HEK293 (cell line): ENCODE results near the gene SHROOM3.

Experiments
- CTCF ChIA-PET: fragments of 350-600 bp; formaldehyde crosslinking; extraction: SDS; loops from one replicate; lab custom pipeline; 2021; ENCODE audit warnings: antibody characterized with exemption; lab: Yijun Ruan, JAX
- POLR2A ChIA-PET: fragments of 300-600 bp; formaldehyde crosslinking; extraction: SDS; loops from one replicate; lab custom pipeline; 2020; ENCODE audit warnings: antibody characterized with exemption, inconsistent platforms; lab: Yijun Ruan, JAX
- H3K27ac ChIP-seq: fragments of 200-500 bp; sonication (Bioruptor generic); 2 replicates; pipeline ENCODE4 v1.5.1; 2014; ENCODE audit warnings: low read depth, low read length, control low read depth, inconsistent platforms; ENCODE audit errors: extremely low read depth
- H3K36me3 ChIP-seq, 2 experiments: fragments of 200-500 bp in 1 of 2; sonication (Bioruptor generic) in 1 of 2; 1 replicate in 1 of 2; 2 replicates in 1 of 2; pipeline ENCODE4 v1.5.1; 2014 to 2017; ENCODE audit warnings: inconsistent platforms in 2 of 2, low read length in 2 of 2; ENCODE audit not compliant: control insufficient read depth in 2 of 2, insufficient read depth in 1 of 2
- H3K4me1 ChIP-seq: fragments of 200-500 bp; sonication (Bioruptor generic); 2 replicates; pipeline ENCODE4 v1.5.1; 2014; ENCODE audit warnings: mild to moderate bottlenecking, low read length, inconsistent platforms; ENCODE audit not compliant: control insufficient read depth, insufficient read depth
- H3K4me3 ChIP-seq: 2 replicates; pipeline ENCODE4 v1.5.1; 2011; ENCODE audit warnings: low read depth, mild to moderate bottlenecking, control low read depth, low read length, moderate library complexity
- H3K9me3 ChIP-seq: fragments of 200-500 bp; sonication (Bioruptor generic); 2 replicates; pipeline ENCODE4 v1.5.1; 2014; ENCODE audit warnings: low read depth, low read length, inconsistent platforms; ENCODE audit not compliant: control insufficient read depth, insufficient read depth
- EGR2 ChIP-seq: fragments of 450-650 bp; formaldehyde crosslinking; IDR thresholded peaks from 2 replicates; pipeline ENCODE4 v1.5.1; 2016; ENCODE audit warnings: low read depth, missing biosample characterization, missing genetic modification characterization
- KLF10 ChIP-seq: fragments of 450-650 bp; IDR thresholded peaks from 2 replicates; pipeline ENCODE4 v1.5.1; 2018; ENCODE audit warnings: missing biosample characterization, mild to moderate bottlenecking, missing genetic modification characterization
- OSR2 ChIP-seq: fragments of 450-650 bp; formaldehyde crosslinking; IDR thresholded peaks from 2 replicates; pipeline ENCODE4 v1.5.1; 2016; ENCODE audit warnings: missing biosample characterization, missing genetic modification characterization
- RBAK ChIP-seq: fragments of 450-650 bp; formaldehyde crosslinking; IDR thresholded peaks from 2 replicates; pipeline ENCODE4 v1.5.1; 2016; ENCODE audit warnings: missing biosample characterization, missing genetic modification characterization
- YY2 ChIP-seq: fragments of 450-650 bp; formaldehyde crosslinking; IDR thresholded peaks from 2 replicates; pipeline ENCODE4 v1.5.1; 2016; ENCODE audit warnings: missing biosample characterization, missing genetic modification characterization
- ZNF133 ChIP-seq: fragments of 450-650 bp; formaldehyde crosslinking; IDR thresholded peaks from 2 replicates; pipeline ENCODE4 v1.5.1; 2016; ENCODE audit warnings: missing biosample characterization, missing genetic modification characterization
- ZNF302 ChIP-seq: fragments of 450-650 bp; formaldehyde crosslinking; IDR thresholded peaks from 2 replicates; pipeline ENCODE4 v1.5.1; 2016; ENCODE audit warnings: missing biosample characterization, missing genetic modification characterization, low read depth
- ZNF404 ChIP-seq: fragments of 450-650 bp; formaldehyde crosslinking; IDR thresholded peaks from 2 replicates; pipeline ENCODE4 v1.5.1; 2017; ENCODE audit warnings: missing biosample characterization, missing genetic modification characterization
- ZNF549 ChIP-seq: fragments of 450-650 bp; IDR thresholded peaks from 2 replicates; pipeline ENCODE4 v1.5.1; 2018; ENCODE audit warnings: missing biosample characterization, missing genetic modification characterization, mild to moderate bottlenecking, inconsistent platforms, moderate library complexity
- ZNF629 ChIP-seq: fragments of 450-650 bp; formaldehyde crosslinking; IDR thresholded peaks from 2 replicates; pipeline ENCODE4 v1.5.1; 2017; ENCODE audit warnings: missing biosample characterization, missing genetic modification characterization
- ZNF707 ChIP-seq: fragments of 450-650 bp; formaldehyde crosslinking; IDR thresholded peaks from 2 replicates; pipeline ENCODE4 v1.5.1; 2016; ENCODE audit warnings: missing biosample characterization, missing genetic modification characterization
- ZNF776 ChIP-seq: fragments of 450-650 bp; formaldehyde crosslinking; IDR thresholded peaks from 2 replicates; pipeline ENCODE4 v1.5.0; 2017; ENCODE audit warnings: missing biosample characterization, missing genetic modification characterization, borderline replicate concordance
- ZNF791 ChIP-seq: fragments of 450-650 bp; formaldehyde crosslinking; IDR thresholded peaks from 2 replicates; pipeline ENCODE4 v1.5.1; 2016; ENCODE audit warnings: missing biosample characterization, missing genetic modification characterization
- ZNF830 ChIP-seq: fragments of 450-650 bp; IDR thresholded peaks from 2 replicates; pipeline ENCODE4 v1.5.0; 2018; ENCODE audit warnings: missing biosample characterization, missing genetic modification characterization, low read depth, mild to moderate bottlenecking, moderate library complexity
- TF ChIP-seq, protein P1 (sequence below): fragments of 450-650 bp; formaldehyde crosslinking; IDR thresholded peaks from 2 replicates; pipeline ENCODE4 v1.5.1; 2016; ENCODE audit warnings: missing biosample characterization, missing genetic modification characterization
- TF ChIP-seq, protein P2 (sequence below): fragments of 450-650 bp; formaldehyde crosslinking; IDR thresholded peaks from 2 replicates; pipeline ENCODE4 v1.5.1; 2016; ENCODE audit warnings: missing biosample characterization, missing genetic modification characterization
- TF ChIP-seq, protein P3 (sequence below): fragments of 450-650 bp; formaldehyde crosslinking; conservative IDR thresholded peaks from 2 replicates; pipeline ENCODE4 v1.5.1; 2016; ENCODE audit warnings: low read depth, missing biosample characterization, missing genetic modification characterization
- TF ChIP-seq, protein P4 (sequence below): fragments of 450-650 bp; formaldehyde crosslinking; IDR thresholded peaks from 2 replicates; pipeline ENCODE4 v1.5.1; 2017; ENCODE audit warnings: missing biosample characterization, missing genetic modification characterization

The SHROOM3 gene

DNA sequence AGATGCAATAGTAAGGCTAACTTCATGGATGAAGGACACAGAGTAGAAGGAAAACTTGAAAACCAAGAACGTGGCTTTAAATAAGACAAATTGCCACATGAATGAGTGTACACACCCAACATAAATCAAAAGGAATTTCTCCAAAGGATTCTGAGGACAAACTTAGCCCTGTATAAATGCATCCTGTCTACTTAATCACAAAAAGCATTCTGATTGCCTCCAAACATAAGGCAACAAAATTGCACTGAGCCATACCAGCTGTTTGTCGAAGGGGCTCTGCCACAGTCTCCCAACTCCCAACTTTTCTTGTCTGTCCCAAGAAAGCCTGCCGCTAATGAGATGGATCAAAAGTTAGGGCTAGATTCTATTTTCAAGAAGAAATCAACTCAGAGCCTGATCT, 268.6 kb downstream of the SHROOM3 start:
- Histone ChIP-seq H3K4me3 (no peak overlapping the region), H3K27ac (peak overlapping the region; percentile 47; the same call in 1 of the 2 replicates), H3K4me1 (peaks cover 24% of the 10 kb centered on the region), H3K9me3 (no peaks in the 10 kb centered on the region), H3K36me3 (no peaks in the 10 kb centered on the region)
- POLR2A ChIA-PET: no interaction called here
- CTCF ChIA-PET: interaction anchor here (0.8 kb wide), 1 partner anchor 54 kb away, joined by 3 read pairs; no protein-coding TSS in a partner anchor
- TF ChIP-seq, protein P1, sequence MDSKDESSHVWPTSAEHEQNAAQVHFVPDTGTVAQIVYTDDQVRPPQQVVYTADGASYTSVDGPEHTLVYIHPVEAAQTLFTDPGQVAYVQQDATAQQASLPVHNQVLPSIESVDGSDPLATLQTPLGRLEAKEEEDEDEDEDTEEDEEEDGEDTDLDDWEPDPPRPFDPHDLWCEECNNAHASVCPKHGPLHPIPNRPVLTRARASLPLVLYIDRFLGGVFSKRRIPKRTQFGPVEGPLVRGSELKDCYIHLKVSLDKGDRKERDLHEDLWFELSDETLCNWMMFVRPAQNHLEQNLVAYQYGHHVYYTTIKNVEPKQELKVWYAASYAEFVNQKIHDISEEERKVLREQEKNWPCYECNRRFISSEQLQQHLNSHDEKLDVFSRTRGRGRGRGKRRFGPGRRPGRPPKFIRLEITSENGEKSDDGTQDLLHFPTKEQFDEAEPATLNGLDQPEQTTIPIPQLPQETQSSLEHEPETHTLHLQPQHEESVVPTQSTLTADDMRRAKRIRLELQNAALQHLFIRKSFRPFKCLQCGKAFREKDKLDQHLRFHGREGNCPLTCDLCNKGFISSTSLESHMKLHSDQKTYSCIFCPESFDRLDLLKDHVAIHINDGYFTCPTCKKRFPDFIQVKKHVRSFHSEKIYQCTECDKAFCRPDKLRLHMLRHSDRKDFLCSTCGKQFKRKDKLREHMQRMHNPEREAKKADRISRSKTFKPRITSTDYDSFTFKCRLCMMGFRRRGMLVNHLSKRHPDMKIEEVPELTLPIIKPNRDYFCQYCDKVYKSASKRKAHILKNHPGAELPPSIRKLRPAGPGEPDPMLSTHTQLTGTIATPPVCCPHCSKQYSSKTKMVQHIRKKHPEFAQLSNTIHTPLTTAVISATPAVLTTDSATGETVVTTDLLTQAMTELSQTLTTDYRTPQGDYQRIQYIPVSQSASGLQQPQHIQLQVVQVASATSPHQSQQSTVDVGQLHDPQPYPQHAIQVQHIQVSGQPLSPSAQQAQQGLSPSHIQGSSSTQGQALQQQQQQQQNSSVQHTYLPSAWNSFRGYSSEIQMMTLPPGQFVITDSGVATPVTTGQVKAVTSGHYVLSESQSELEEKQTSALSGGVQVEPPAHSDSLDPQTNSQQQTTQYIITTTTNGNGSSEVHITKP (tag by site-specific recombination): no peak
- TF ChIP-seq ZNF133: no peak
- TF ChIP-seq ZNF549 (tag by site-specific recombination): no peak
- TF ChIP-seq ZNF404: no peak
- TF ChIP-seq, protein P2, sequence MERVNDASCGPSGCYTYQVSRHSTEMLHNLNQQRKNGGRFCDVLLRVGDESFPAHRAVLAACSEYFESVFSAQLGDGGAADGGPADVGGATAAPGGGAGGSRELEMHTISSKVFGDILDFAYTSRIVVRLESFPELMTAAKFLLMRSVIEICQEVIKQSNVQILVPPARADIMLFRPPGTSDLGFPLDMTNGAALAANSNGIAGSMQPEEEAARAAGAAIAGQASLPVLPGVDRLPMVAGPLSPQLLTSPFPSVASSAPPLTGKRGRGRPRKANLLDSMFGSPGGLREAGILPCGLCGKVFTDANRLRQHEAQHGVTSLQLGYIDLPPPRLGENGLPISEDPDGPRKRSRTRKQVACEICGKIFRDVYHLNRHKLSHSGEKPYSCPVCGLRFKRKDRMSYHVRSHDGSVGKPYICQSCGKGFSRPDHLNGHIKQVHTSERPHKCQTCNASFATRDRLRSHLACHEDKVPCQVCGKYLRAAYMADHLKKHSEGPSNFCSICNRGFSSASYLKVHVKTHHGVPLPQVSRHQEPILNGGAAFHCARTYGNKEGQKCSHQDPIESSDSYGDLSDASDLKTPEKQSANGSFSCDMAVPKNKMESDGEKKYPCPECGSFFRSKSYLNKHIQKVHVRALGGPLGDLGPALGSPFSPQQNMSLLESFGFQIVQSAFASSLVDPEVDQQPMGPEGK (tag by site-specific recombination): no peak
- TF ChIP-seq EGR2 (tag by site-specific recombination): no peak
- TF ChIP-seq, protein P3, sequence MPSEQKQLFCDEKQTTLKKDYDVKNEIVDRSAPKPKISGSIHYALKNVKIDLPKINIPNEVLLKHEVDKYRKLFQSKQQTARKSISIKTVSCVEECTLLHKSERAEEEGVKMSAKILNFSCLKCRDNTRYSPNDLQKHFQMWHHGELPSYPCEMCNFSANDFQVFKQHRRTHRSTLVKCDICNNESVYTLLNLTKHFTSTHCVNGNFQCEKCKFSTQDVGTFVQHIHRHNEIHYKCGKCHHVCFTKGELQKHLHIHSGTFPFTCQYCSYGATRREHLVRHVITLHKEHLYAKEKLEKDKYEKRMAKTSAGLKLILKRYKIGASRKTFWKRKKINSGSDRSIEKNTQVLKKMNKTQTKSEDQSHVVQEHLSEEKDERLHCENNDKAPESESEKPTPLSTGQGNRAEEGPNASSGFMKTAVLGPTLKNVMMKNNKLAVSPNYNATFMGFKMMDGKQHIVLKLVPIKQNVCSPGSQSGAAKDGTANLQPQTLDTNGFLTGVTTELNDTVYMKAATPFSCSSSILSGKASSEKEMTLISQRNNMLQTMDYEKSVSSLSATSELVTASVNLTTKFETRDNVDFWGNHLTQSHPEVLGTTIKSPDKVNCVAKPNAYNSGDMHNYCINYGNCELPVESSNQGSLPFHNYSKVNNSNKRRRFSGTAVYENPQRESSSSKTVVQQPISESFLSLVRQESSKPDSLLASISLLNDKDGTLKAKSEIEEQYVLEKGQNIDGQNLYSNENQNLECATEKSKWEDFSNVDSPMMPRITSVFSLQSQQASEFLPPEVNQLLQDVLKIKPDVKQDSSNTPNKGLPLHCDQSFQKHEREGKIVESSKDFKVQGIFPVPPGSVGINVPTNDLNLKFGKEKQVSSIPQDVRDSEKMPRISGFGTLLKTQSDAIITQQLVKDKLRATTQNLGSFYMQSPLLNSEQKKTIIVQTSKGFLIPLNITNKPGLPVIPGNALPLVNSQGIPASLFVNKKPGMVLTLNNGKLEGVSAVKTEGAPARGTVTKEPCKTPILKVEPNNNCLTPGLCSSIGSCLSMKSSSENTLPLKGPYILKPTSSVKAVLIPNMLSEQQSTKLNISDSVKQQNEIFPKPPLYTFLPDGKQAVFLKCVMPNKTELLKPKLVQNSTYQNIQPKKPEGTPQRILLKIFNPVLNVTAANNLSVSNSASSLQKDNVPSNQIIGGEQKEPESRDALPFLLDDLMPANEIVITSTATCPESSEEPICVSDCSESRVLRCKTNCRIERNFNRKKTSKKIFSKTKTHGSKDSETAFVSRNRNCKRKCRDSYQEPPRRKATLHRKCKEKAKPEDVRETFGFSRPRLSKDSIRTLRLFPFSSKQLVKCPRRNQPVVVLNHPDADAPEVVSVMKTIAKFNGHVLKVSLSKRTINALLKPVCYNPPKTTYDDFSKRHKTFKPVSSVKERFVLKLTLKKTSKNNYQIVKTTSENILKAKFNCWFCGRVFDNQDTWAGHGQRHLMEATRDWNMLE: no peak
- TF ChIP-seq, protein P4, sequence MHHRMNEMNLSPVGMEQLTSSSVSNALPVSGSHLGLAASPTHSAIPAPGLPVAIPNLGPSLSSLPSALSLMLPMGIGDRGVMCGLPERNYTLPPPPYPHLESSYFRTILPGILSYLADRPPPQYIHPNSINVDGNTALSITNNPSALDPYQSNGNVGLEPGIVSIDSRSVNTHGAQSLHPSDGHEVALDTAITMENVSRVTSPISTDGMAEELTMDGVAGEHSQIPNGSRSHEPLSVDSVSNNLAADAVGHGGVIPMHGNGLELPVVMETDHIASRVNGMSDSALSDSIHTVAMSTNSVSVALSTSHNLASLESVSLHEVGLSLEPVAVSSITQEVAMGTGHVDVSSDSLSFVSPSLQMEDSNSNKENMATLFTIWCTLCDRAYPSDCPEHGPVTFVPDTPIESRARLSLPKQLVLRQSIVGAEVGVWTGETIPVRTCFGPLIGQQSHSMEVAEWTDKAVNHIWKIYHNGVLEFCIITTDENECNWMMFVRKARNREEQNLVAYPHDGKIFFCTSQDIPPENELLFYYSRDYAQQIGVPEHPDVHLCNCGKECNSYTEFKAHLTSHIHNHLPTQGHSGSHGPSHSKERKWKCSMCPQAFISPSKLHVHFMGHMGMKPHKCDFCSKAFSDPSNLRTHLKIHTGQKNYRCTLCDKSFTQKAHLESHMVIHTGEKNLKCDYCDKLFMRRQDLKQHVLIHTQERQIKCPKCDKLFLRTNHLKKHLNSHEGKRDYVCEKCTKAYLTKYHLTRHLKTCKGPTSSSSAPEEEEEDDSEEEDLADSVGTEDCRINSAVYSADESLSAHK (tag by site-specific recombination): no peak
- TF ChIP-seq ZNF629: no peak
- no peak for TF ChIP-seq ZNF830 (tag by site-specific recombination)
- no peak for TF ChIP-seq KLF10 (tag by site-specific recombination)
- TF ChIP-seq RBAK (tag by site-specific recombination): no peak
- no peak for TF ChIP-seq ZNF707 (tag by site-specific recombination)
- TF ChIP-seq OSR2 (tag by site-specific recombination): no peak
- TF ChIP-seq ZNF791 (tag by site-specific recombination): no peak
- TF ChIP-seq ZNF776: no peak
- no peak for TF ChIP-seq ZNF302
- TF ChIP-seq YY2 (tag by site-specific recombination): no peak
